PC-9 (cell line): ENCODE data around the gene SLC25A3.
A peak's percentile ranks its signal among the peaks of the same experiment; 100 is the strongest.

Experiments used
- CTCF ChIP-seq: fragments of 200-600 bp; sonication (generic); conservative IDR thresholded peaks from 2 replicates; pipeline ENCODE4 v1.6.1; 2017; ENCODE audit warnings: mixed run types, antibody characterized with exemption, mild to moderate bottlenecking, moderate library complexity
- EZH2 ChIP-seq: fragments of 200-600 bp; sonication (generic); IDR thresholded peaks from 2 replicates; pipeline ENCODE4 v1.8.0; 2017; ENCODE audit warnings: antibody characterized with exemption, low read depth

- peak; percentile 81 for TF ChIP-seq CTCF
- no peak for TF ChIP-seq EZH2
Measured at GRCh38 chr12:98653866-98654493, 60.5 kb downstream of the SLC25A3 start.
